Measurements from ENCODE around the gene UACA.
"Not testable (repeated sequence)": the region's sequence is repeated elsewhere in the genome, so short reads cannot be mapped to it uniquely, and the experiment has no call there.

UACA gene

GRCh38 chr15:70758790-70759462 lies 4.4 kb downstream of the UACA start:
- FAIRE-seq (peak; percentile 21), DNase-seq (ENCODE audit: low spot score) (peak; percentile 32)

- no peak for FAIRE-seq
- no peak for DNase-seq (ENCODE audit: low spot score)
Measured at GRCh38 chr15:70757627-70758026, 5.7 kb downstream of the UACA start.

GRCh38 chr15:70754862-70755261 lies 8.5 kb downstream of the UACA start:
- DNase-seq (ENCODE audit: low spot score) (no peak), FAIRE-seq (no peak)

- FAIRE-seq (no peak), DNase-seq (ENCODE audit: low spot score) (no peak)
Measured at GRCh38 chr15:70753101-70753829, 10.1 kb downstream of the UACA start.

- DNase-seq (ENCODE audit: low spot score) (no peak), FAIRE-seq (no peak)
Measured at GRCh38 chr15:70752193-70752635, 11.1 kb downstream of the UACA start.

- FAIRE-seq (no peak), DNase-seq (ENCODE audit: low spot score) (no peak)
Measured at GRCh38 chr15:70750203-70750869, 13.0 kb downstream of the UACA start.

- FAIRE-seq (no peak), DNase-seq (ENCODE audit: low spot score) (no peak)
Measured at GRCh38 chr15:70748281-70748747, 15.0 kb downstream of the UACA start.

- FAIRE-seq = not testable (repeated sequence)
Measured at GRCh38 chr15:70746598-70746997, 16.8 kb downstream of the UACA start.

GRCh38 chr15:70742928-70743327 lies 20.4 kb downstream of the UACA start:
- FAIRE-seq = no peak
- DNase-seq (ENCODE audit: low spot score) = no peak

More at GRCh38 chr15:70746598-70746997, 16.8 kb downstream of the UACA start:
- DNase-seq (ENCODE audit: low spot score) = not testable (repeated sequence)

- DNase-seq (ENCODE audit: low spot score) (no peak), FAIRE-seq (no peak)
Measured at GRCh38 chr15:70741677-70742293, 21.6 kb downstream of the UACA start.

- FAIRE-seq (peak; percentile 46), DNase-seq (ENCODE audit: low spot score) (no peak)
Measured at GRCh38 chr15:70741107-70741531, 22.2 kb downstream of the UACA start.

GRCh38 chr15:70735040-70735439 lies 28.3 kb downstream of the UACA start:
- FAIRE-seq; DNase-seq (ENCODE audit: low spot score): not testable (repeated sequence)

GRCh38 chr15:70729164-70729563 lies 34.2 kb downstream of the UACA start:
- no peak for DNase-seq (ENCODE audit: low spot score)
- no peak for FAIRE-seq

- peak; percentile 89 for FAIRE-seq
- DNase-seq (ENCODE audit: low spot score) = peak; percentile 55
Measured at GRCh38 chr15:70726753-70727152, 36.6 kb downstream of the UACA start.

- DNase-seq (ENCODE audit: low spot score) = no peak
Measured at GRCh38 chr15:70723927-70724326, 39.4 kb downstream of the UACA start.

GRCh38 chr15:70723122-70723422 lies 40.3 kb downstream of the UACA start:
- no peak for FAIRE-seq
- DNase-seq (ENCODE audit: low spot score) = no peak

More at GRCh38 chr15:70723927-70724326, 39.4 kb downstream of the UACA start:
- FAIRE-seq = no peak

- DNase-seq (ENCODE audit: low spot score) (peak; percentile 54), FAIRE-seq (peak; percentile 88)
Measured at GRCh38 chr15:70722266-70723121, 40.9 kb downstream of the UACA start.

GRCh38 chr15:70720228-70721016 lies 42.9 kb downstream of the UACA start:
- FAIRE-seq = no peak
- no peak for DNase-seq (ENCODE audit: low spot score)

GRCh38 chr15:70717237-70717793 lies 46.0 kb downstream of the UACA start:
- FAIRE-seq = no peak
- no peak for DNase-seq (ENCODE audit: low spot score)

All from RCC 7860 (cell line).